GM12878 (cell line): ENCODE results near the gene MIR17HG. TPM values are rescaled to one million over a fixed set of nuclear protein-coding genes. Genes with fewer than 3 reads are reported as not detected.

Experiments used
- ATAC-seq: fragments of 200-7000 bp; cut with Tn5 transposase; 3 replicates; pipeline ENCODE4 v1.9.1; 2020; ENCODE audit warnings: mild to moderate bottlenecking, moderate library complexity
- BruUV-seq: library from RNA; stranded (reverse); fragments of 400-500 nt; replicated peaks from 2 replicates; lab custom pipeline; 2021; lab: Mats Ljungman, UMichigan
- CTCF ChIA-PET: fragments of 300-600 bp; sonication (Branson Sonifier 250); formaldehyde crosslinking; extraction: SDS; loops from one replicate; lab custom pipeline; 2021; ENCODE audit warnings: inconsistent platforms; lab: Yijun Ruan, JAX
- POLR2A ChIA-PET: fragments of 350-600 bp; formaldehyde crosslinking; extraction: SDS; loops from one replicate; lab custom pipeline; 2021; ENCODE audit warnings: inconsistent platforms; lab: Charles Lee
- RAD21 ChIA-PET: fragments of 300-600 bp; sonication (Branson Sonifier 250); formaldehyde crosslinking; loops from one replicate; lab custom pipeline; 2023; ENCODE audit warnings: antibody characterized with exemption; ENCODE audit not compliant: unreplicated experiment; lab: Charles Lee
- SMC1A ChIA-PET: fragments of 300-600 bp; sonication (Branson Sonifier 250); formaldehyde crosslinking; loops from one replicate; lab custom pipeline; 2023; ENCODE audit not compliant: unreplicated experiment, uncharacterized antibody; lab: Charles Lee
- DNase-seq: peaks from one replicate; pipeline ENCODE4 v3.0.0-alpha.2; 2011; ENCODE audit warnings: low read depth, low spot score
- FAIRE-seq: peaks from 3 replicates; lab custom pipeline; 2011; peaks lifted over from hg19 to GRCh38; lab: Jason Lieb, UNC
- H2AFZ ChIP-seq: 2 replicates; pipeline ENCODE4 v1.6.0; 2011; ENCODE audit warnings: low read depth, low read length, control low read depth; ENCODE audit not compliant: control insufficient read depth
- H3K27ac ChIP-seq: 2 replicates; pipeline ENCODE4 v1.5.1; 2011; ENCODE audit warnings: control low read depth; ENCODE audit not compliant: control insufficient read depth, insufficient read depth
- H3K27me3 ChIP-seq, 2 experiments: replicated peaks in 1 of 2; 2 replicates each; pipeline versions ENCODE4 v1.6.0 to v1.6.1; 2011; ENCODE audit warnings: low read length in 1 of 2; ENCODE audit not compliant: control insufficient read depth in 2 of 2, insufficient read depth in 2 of 2
- H3K36me3 ChIP-seq, 2 experiments: 2 replicates each; pipeline ENCODE4 v1.5.1; 2011; ENCODE audit warnings: low read length in 1 of 2; ENCODE audit not compliant: control insufficient read depth in 2 of 2, insufficient read depth in 2 of 2
- H3K4me1 ChIP-seq: 2 replicates; pipeline ENCODE4 v1.6.1; 2011; ENCODE audit warnings: mild to moderate bottlenecking, low read length, moderate library complexity, mixed read lengths; ENCODE audit not compliant: control insufficient read depth, insufficient read depth
- H3K4me2 ChIP-seq: 2 replicates; pipeline ENCODE4 v1.6.0; 2011; ENCODE audit warnings: control low read depth; ENCODE audit not compliant: control insufficient read depth, insufficient read depth
- H3K4me3 ChIP-seq: fragments of 200-600 bp; sonication (generic); 2 replicates; pipeline ENCODE4 v1.5.1; 2016
- H3K79me2 ChIP-seq: 2 replicates; pipeline ENCODE4 v1.6.0; 2011; ENCODE audit warnings: low read length; ENCODE audit not compliant: control insufficient read depth, insufficient read depth
- H3K9ac ChIP-seq: 2 replicates; pipeline ENCODE4 v1.8.0; 2011; ENCODE audit warnings: low read length, control low read depth, mixed read lengths; ENCODE audit not compliant: control insufficient read depth, insufficient read depth
- H3K9me3 ChIP-seq: replicated peaks from 3 replicates; pipeline ENCODE4 v1.5.1; 2011; ENCODE audit warnings: mild to moderate bottlenecking, low read length; ENCODE audit not compliant: control insufficient read depth, insufficient read depth
- H4K20me1 ChIP-seq: 2 replicates; pipeline ENCODE4 v1.6.0; 2011; ENCODE audit not compliant: control insufficient read depth, insufficient read depth
- ATF2 ChIP-seq: IDR thresholded peaks from 2 replicates; pipeline ENCODE4 v1.6.1; 2012; ENCODE audit warnings: low read length, inconsistent platforms
- CBX5 ChIP-seq: sonication (generic); IDR thresholded peaks from 2 replicates; pipeline ENCODE4 v1.6.1; 2016; ENCODE audit warnings: low read depth, moderate library complexity, mild to moderate bottlenecking, inconsistent platforms
- DPF2 ChIP-seq: fragments of 450-650 bp; IDR thresholded peaks from 2 replicates; pipeline ENCODE4 v1.6.1; 2017; ENCODE audit warnings: mild to moderate bottlenecking
- PAX8 ChIP-seq: fragments of 450-650 bp; IDR thresholded peaks from 2 replicates; pipeline ENCODE4 v1.6.1; 2017; ENCODE audit warnings: mild to moderate bottlenecking, moderate library complexity
- PKNOX1 ChIP-seq: fragments of 450-650 bp; IDR thresholded peaks from 2 replicates; pipeline ENCODE4 v1.6.1; 2016; ENCODE audit warnings: mild to moderate bottlenecking
- POLR2A ChIP-seq: IDR thresholded peaks from 2 replicates; pipeline ENCODE4 v1.6.1; 2011; ENCODE audit warnings: low read depth, mild to moderate bottlenecking, low read length
- RFX5 ChIP-seq: IDR thresholded peaks from 2 replicates; pipeline ENCODE4 v1.6.1; 2011; ENCODE audit warnings: low read depth, low read length, improper control_type of control experiment
- SIX5 ChIP-seq: IDR thresholded peaks from 2 replicates; pipeline ENCODE4 v1.6.1; 2011; ENCODE audit warnings: mild to moderate bottlenecking, low read depth, low read length, moderate library complexity; ENCODE audit not compliant: severe bottlenecking
- SP1 ChIP-seq: IDR thresholded peaks from one replicate; pipeline ENCODE4 v1.6.1; 2011; ENCODE audit warnings: low read depth, low read length
- ZBTB11 ChIP-seq: fragments of 450-650 bp; formaldehyde crosslinking; IDR thresholded peaks from 2 replicates; pipeline ENCODE4 v1.5.0; 2022; ENCODE audit warnings: mild to moderate bottlenecking, missing genetic modification characterization
- ZNF592 ChIP-seq: fragments of 450-650 bp; IDR thresholded peaks from 2 replicates; pipeline ENCODE4 v1.6.1; 2017; ENCODE audit warnings: mild to moderate bottlenecking, moderate library complexity
- WGBS: methylation state at CpG from one replicate; pipeline ENCODE4 v1.1.6; 2016; ENCODE audit warnings: low lambda C conversion rate; ENCODE audit not compliant: insufficient replicate concordance, insufficient coverage; ENCODE audit errors: missing lambda C conversion rate; 5-methylcytosine and 5-hydroxymethylcytosine counted together
- in situ Hi-C: fragments of 300-500 bp; cut with MboI; formaldehyde crosslinking; loops from 9 replicates; pipeline ENCODE4 v1.14.3; 2018; ENCODE audit warnings: mixed read lengths
- intact Hi-C: fragments of 100-400 bp; cut with micrococcal nuclease; formaldehyde crosslinking; loops from one replicate; pipeline ENCODE4 v1.14.2; 2022; ENCODE audit not compliant: unreplicated experiment
- polyA plus RNA-seq, 11 experiments: library from polyadenylated mRNA; depleted of rRNA in 4 of 11; unstranded in 6 of 11; stranded (reverse) in 5 of 11; fragments of >200 nt; fragmentation: Nextera tagmentation in 4 of 11; fragmentation: Illumina TruSeq in 1 of 11; extraction: Ambion mirVana in 4 of 11; extraction: Trizol in 1 of 11; gene quantifications; 1 replicate in 1 of 11; 2 replicates in 10 of 11; pipeline versions ENCODE4 v1.2.1 to v1.2.3, GENCODE V29; 2011 to 2016; ENCODE audit warnings: inconsistent platforms in 2 of 11, missing spikeins in 2 of 11, low read depth in 1 of 11
- total RNA-seq, 4 experiments: library from RNA; depleted of rRNA in 3 of 4; stranded (reverse); fragments of >200 nt in 3 of 4; fragmentation: Illumina TruSeq in 1 of 4; extraction: Trizol in 1 of 4; gene quantifications; 2 replicates each; pipeline versions ENCODE4 v1.2.1 to v1.2.3, GENCODE V29; 2013 to 2021

The MIR17HG gene
- total and polyA plus RNA-seq, 10 of the 15 experiments (the other 5 are each of a cell fraction or from before 2014, with no cell fraction given) = 4.4 to 37.7 (median 15.1) TPM

DNA sequence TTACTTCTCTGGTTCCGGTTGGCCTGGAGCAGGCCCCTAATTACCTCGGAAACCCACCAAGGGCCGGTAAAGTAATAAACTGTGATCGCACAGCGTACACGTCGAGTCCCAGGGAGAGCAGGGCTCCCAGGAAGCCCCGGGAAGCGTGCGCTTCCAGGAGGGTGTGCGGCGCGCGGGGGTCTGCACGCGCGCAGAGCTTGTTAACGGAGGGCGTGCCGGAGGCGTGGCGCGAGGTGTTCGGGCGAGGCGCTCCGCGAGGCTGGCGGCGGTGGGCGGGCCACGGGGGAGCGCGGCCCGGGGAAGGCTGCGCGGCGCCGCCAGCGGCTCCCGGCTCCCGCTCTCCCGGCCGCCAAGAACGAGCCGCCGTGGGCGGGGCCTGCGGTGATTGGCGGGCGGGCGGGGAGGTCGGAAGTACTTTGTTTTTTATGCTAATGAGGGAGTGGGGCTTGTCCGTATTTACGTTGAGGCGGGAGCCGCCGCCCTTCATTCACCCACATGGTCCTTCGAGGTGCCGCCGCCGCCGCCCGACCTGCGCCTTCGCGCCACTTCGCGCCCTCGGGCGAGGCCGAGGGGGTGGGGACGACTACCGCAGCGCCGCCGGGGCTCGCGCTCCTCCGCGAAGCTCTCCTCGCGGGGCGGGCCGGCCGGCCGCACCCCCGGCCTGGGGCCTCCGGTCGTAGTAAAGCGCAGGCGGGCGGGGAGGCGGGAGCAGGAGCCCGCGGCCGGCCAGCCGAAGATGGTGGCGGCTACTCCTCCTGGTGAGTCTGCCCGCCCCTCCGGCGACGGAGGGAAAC is at the start of gene MIR17HG (continued):
- TF ChIP-seq POLR2A = peak; percentile 93
- TF ChIP-seq ZBTB11 (CRISPR knock-in tag) = 0 out of 2 replicates have a peak, but pooled peaks have one; percentile 33
- no peak for TF ChIP-seq ATF2
- peak; percentile 12; the same call in 1 of the 2 replicates for TF ChIP-seq CBX5
- TF ChIP-seq, all 136 proteins: peak for 44

DNA sequence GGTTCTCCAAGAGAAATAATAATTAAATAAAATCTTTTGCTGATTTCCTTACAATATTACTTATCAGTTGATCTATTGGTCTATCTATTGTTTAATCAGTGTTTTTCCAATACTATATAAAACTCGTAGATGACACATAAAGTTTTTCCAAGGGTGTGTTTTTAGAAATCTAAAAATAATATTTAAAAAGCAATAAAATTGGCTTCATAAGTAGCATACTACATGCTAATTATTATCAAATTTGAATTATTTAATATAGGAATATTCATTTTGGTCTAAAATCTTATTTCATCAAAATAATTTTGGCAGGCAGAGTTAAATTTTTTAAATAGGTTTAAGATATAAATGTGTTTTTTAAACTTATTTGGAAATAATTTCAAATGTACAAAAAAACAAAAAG is 49.4 kb upstream of the MIR17HG start:
- intact Hi-C loops = no loop called here
- no peak for DNase-seq
- in situ Hi-C loops = no loop called here
- ChIA-PET SMC1A (interaction anchor here (1.3 to 1.6 kb wide), 2 partner anchors 15 to 16 kb away, joined by 3 to 5 read pairs; no protein-coding TSS in a partner anchor), CTCF (interaction anchor here (0.8 to 1.1 kb wide), 2 partner anchors 13 to 14 kb away, joined by 3 read pairs; no protein-coding TSS in a partner anchor), POLR2A (no interaction called here), RAD21 (interaction anchor here (1.1 kb wide), 1 partner anchor 16 kb away, joined by 4 read pairs; no protein-coding TSS in a partner anchor)
- Histone ChIP-seq H3K36me3 (no peaks in the 10 kb centered on the region), H3K4me2 (no peak overlapping the region), H2AFZ (no peak overlapping the region), H3K9me3 (no peaks in the 10 kb centered on the region; the same call in 2 of the 3 replicates), H4K20me1 (no peaks in the 10 kb centered on the region), H3K4me3 (no peak overlapping the region), H3K27ac (no peak overlapping the region), H3K9ac (no peak overlapping the region), H3K79me2 (no peaks in the 10 kb centered on the region), H3K4me1 (no peaks in the 10 kb centered on the region), H3K27me3 (no peaks in the 10 kb centered on the region)
- no peak for ATAC-seq
- WGBS = 42% methylated on average over 1 of the region's 1 CpG
- no TSS peak for BruUV-seq
- no peak for FAIRE-seq
- TF ChIP-seq PKNOX1 (no peak), RFX5 (no peak), ZNF592 (no peak), SIX5 (no peak), DPF2 (no peak), PAX8 (no peak), SP1 (no peak)
